ENCODE measurements around the gene FRMD8.

FRMD8 gene

DNA sequence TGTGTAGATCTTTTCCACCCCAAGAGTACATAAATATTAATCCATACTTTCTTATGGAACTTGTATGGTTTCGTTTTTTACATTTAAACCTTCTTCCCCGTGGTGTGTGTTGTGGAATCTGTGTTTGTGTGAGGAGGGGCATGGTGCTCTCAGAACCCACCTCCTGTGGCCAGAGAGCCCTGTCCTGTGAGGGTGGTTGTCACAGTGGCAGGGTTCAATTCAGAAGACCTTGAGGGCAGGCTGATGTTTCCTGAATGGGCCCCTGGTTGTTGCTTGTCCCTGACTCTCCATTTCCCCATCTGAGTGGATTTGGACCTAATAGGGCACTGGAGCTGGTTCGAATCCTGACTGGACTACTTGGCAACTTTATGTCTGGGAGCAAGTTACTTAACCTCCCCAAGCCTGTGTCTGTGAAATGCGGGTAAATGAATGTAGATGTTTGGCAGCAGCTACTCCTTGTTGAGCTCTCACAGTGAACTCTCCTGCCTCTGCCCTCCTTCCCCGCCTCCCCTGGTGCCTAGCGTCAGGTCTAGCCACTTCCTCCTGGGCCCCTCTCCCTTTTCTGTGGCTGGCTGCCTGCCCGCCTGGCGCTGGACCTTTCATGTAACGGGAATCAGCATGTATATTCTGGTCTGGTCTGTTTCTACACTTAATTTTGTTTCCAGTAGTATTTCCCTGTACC lies 43.4 kb downstream of the FRMD8 start:
- peaks cover 17 to 33% of the 10 kb centered on the region in 2 donors for H3K36me3 ChIP-seq (ENCODE audit: control insufficient read depth in 1 of 2, insufficient read depth in 2 of 2, low read length in 2 of 2)
- H3K4me3 ChIP-seq (ENCODE audit: low read depth in 1 of 2, low read length in 2 of 2) = peak overlapping the region; percentile 33 to 46
- no peaks in the 10 kb centered on the region for H3K9me3 ChIP-seq (ENCODE audit: control insufficient read depth in 1 of 2, low read length in 2 of 2)
- H3K27me3 ChIP-seq (ENCODE audit: control insufficient read depth in 1 of 2, insufficient read depth in 2 of 2, low read length in 2 of 2) = no peaks in the 10 kb centered on the region
- peak overlapping the region; percentile 76 for H3K27ac ChIP-seq (ENCODE audit: low read depth, low read length)
- H3K9ac ChIP-seq (ENCODE audit: low read depth in 1 of 2, low read length in 2 of 2) = peak overlapping the region; percentile 49 to 57
- H3K4me1 ChIP-seq (ENCODE audit: control insufficient read depth in 1 of 2, insufficient read depth in 2 of 2, low read length in 2 of 2) = peaks cover 50 to 53% of the 10 kb centered on the region in 2 donors

DNA sequence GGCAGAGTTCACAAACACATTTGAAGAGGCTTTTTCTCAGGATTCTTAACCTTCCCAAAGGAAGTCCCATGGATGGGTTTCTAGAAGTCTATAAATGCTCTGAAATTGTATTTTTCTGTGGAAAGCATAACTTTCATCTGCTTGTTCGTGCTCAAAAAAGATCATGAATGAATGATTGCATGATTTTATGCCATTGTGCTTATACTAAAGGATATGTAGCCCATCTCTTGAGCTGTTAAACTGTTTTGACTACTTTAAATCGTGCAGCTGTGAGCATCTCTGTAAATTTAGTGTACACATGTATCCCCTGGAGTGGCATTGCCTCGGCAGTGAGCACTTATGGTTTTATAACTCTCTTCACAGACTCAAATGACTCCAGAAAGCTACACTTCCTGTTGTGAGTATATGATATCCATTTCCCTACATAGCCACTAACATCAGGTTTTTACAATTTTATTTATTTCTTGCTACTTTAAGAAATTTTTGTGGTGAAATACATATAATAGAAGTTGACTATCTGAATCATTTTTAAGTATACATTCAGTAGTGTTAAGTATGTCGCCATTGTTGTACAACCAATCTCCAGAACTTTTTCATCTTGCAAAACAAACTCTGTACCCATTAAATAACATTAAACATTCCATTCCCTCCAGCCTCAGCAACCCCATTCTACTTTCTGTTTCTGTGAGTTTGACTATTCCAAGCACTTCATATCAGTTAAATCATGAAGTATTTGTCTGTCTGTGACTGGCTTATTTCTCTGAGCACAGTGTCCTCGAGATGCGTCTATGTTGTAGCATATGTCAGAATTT lies 44.2 kb downstream of the FRMD8 start:
- H3K27me3 ChIP-seq (ENCODE audit: control insufficient read depth in 1 of 2, insufficient read depth in 2 of 2, low read length in 2 of 2) = no peaks in the 10 kb centered on the region
- peaks cover 50 to 59% of the 10 kb centered on the region in 2 donors for H3K4me1 ChIP-seq (ENCODE audit: control insufficient read depth in 1 of 2, insufficient read depth in 2 of 2, low read length in 2 of 2)
- peak overlapping the region; percentile 76 for H3K27ac ChIP-seq (ENCODE audit: low read depth, low read length)
- peak overlapping the region; percentile 33 to 46 for H3K4me3 ChIP-seq (ENCODE audit: low read depth in 1 of 2, low read length in 2 of 2)
- H3K36me3 ChIP-seq (ENCODE audit: control insufficient read depth in 1 of 2, insufficient read depth in 2 of 2, low read length in 2 of 2) = peaks cover 24 to 33% of the 10 kb centered on the region in 2 donors
- peak overlapping the region; percentile 49 to 57 for H3K9ac ChIP-seq (ENCODE audit: low read depth in 1 of 2, low read length in 2 of 2)
- no peaks in the 10 kb centered on the region for H3K9me3 ChIP-seq (ENCODE audit: control insufficient read depth in 1 of 2, low read length in 2 of 2)

DNA sequence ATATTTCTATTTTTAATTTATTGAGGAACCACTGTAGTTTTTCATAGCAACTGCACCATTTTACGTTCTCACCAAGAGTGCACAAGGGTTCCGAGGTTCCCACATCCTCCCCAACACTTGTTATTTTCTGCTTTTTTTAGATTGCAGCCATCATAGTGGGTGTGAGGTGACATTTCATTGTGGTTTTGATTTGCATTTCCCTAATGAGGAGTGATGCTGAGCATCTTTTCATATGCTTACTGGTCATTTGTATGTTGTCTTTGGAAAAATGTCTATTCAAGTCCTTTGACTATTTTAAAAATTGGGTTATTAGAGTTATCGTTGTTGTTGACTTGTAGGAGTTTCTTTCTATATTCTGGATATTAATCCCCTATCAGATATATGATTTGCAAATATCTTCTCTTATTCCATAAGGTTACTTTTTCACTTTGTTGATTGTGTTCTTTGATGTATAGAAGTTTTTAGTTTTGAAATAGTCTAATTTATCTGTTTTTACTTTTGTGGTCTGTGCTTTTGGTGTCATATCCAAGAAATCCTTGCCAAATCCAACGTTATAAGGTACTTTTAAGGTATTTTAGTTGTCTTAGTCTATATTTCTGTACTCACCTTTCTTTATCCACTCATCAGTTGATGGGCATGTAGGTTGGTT lies 45.1 kb downstream of the FRMD8 start:
- Histone ChIP-seq H3K27me3 (ENCODE audit: control insufficient read depth in 1 of 2, insufficient read depth in 2 of 2, low read length in 2 of 2) (no peaks in the 10 kb centered on the region), H3K27ac (ENCODE audit: low read depth, low read length) (peak overlapping the region; percentile 10), H3K9ac (ENCODE audit: low read depth in 1 of 2, low read length in 2 of 2) (no peak overlapping the region), H3K4me1 (ENCODE audit: control insufficient read depth in 1 of 2, insufficient read depth in 2 of 2, low read length in 2 of 2) (peaks cover 53 to 56% of the 10 kb centered on the region in 2 donors), H3K4me3 (ENCODE audit: low read depth in 1 of 2, low read length in 2 of 2) (no peak overlapping the region), H3K36me3 (ENCODE audit: control insufficient read depth in 1 of 2, insufficient read depth in 2 of 2, low read length in 2 of 2) (peaks cover 34 to 35% of the 10 kb centered on the region in 2 donors), H3K9me3 (ENCODE audit: control insufficient read depth in 1 of 2, low read length in 2 of 2) (no peaks in the 10 kb centered on the region)

DNA sequence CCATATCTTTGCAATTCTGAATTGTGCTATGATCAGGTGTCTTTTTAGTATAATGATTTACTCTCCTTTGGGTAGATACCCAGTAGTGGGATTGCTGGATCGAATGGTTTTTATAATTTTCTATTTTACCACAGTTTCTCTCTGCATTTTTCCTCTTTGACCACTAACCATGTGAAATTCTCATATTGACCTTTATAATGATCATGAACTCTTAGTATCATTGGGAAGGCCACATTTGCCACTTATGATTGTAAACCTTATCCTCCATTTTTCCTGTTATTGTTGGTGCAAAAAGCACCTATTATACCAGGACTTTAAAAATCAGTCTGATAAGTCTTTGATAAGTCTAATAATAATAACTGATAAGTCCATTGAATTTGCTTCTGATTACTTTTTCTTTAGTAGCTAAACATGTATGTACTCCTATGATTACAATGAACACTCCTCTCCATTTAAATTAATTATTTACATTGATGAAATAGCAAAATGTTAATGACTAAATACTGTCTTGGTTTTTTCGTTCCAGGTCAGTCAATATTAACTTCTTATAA lies 45.7 kb downstream of the FRMD8 start:
- no peaks in the 10 kb centered on the region for H3K27me3 ChIP-seq (ENCODE audit: control insufficient read depth in 1 of 2, insufficient read depth in 2 of 2, low read length in 2 of 2)
- H3K36me3 ChIP-seq (ENCODE audit: control insufficient read depth in 1 of 2, insufficient read depth in 2 of 2, low read length in 2 of 2) = peaks cover 30 to 32% of the 10 kb centered on the region in 2 donors
- H3K4me3 ChIP-seq (ENCODE audit: low read depth in 1 of 2, low read length in 2 of 2) = no peak overlapping the region
- no peak overlapping the region for H3K9ac ChIP-seq (ENCODE audit: low read depth in 1 of 2, low read length in 2 of 2)
- peak overlapping the region; percentile 10 for H3K27ac ChIP-seq (ENCODE audit: low read depth, low read length)
- no peaks in the 10 kb centered on the region for H3K9me3 ChIP-seq (ENCODE audit: control insufficient read depth in 1 of 2, low read length in 2 of 2)
- peaks cover 47 to 50% of the 10 kb centered on the region in 2 donors for H3K4me1 ChIP-seq (ENCODE audit: control insufficient read depth in 1 of 2, insufficient read depth in 2 of 2, low read length in 2 of 2)

DNA sequence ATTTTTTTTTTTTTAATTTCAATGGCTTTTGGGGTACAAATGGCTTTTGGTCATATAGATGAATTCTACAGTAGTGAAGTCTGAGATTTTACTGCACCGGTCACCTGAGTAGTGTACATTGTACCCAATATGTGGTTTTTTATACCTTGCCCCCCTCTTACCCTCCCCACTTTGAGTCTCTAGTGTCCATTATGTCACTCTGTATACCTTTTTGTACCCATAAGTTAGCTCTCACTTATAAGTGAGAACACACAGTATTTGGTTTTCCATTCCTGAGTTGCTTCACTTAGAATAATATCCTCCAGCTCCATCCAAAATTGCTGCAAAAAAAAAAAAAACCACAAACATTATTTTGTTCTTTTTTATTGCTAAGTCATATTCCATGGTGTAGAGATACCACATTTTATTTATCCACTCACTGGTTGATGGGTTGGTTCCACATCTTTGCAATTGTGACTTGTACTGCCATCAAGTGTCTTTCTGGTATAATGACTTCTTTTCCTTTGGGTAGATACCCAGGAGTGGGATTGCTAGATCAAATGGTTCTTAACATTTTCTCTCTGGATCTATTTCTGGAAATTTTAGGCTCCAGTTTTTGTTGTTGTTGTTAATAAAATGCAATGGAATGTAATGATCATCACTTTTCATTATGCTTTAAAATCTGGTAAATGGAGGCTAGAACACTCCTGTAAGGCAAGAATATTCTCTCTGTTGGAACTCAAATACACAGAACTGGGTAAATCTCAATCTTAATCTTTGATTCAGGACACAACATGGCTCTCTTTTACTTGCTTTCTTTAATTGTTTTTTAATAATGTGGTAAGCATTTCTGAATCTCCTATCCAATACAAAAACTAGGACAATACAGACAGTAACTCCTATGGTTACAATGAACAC lies 46.5 kb downstream of the FRMD8 start:
- no peak overlapping the region for H3K4me3 ChIP-seq (ENCODE audit: low read depth in 1 of 2, low read length in 2 of 2)

DNA sequence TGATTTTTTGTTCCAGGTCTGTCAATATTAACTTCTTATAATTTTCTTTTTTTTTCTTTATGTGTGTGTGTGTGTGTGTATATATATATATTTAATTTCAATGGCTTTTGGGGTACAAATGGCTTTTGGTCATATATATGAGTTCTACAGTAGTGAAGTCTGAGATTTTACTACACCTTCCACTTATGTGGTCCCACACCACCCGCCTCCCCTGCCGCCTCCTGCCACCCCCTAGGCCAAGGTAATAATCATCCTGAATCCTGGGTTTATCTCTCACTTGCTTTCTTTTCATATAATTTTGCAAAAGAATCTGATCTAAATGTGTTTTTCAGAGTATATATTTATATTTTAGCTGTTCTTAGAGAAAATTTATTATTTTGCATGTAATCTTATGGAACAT lies 47.2 kb downstream of the FRMD8 start:
- no peaks in the 10 kb centered on the region for H3K9me3 ChIP-seq (ENCODE audit: control insufficient read depth in 1 of 2, low read length in 2 of 2)
- no peak overlapping the region for H3K4me3 ChIP-seq (ENCODE audit: low read depth in 1 of 2, low read length in 2 of 2)
- H3K9ac ChIP-seq (ENCODE audit: low read depth in 1 of 2, low read length in 2 of 2) = no peak overlapping the region
- no peaks in the 10 kb centered on the region for H3K27me3 ChIP-seq (ENCODE audit: control insufficient read depth in 1 of 2, insufficient read depth in 2 of 2, low read length in 2 of 2)
- peaks cover 39 to 40% of the 10 kb centered on the region in 2 donors for H3K36me3 ChIP-seq (ENCODE audit: control insufficient read depth in 1 of 2, insufficient read depth in 2 of 2, low read length in 2 of 2)
- no peak overlapping the region for H3K27ac ChIP-seq (ENCODE audit: low read depth, low read length)
- peaks cover 34 to 37% of the 10 kb centered on the region in 2 donors for H3K4me1 ChIP-seq (ENCODE audit: control insufficient read depth in 1 of 2, insufficient read depth in 2 of 2, low read length in 2 of 2)

More for the DNA sequence above, 46.5 kb downstream of the FRMD8 start:
- H3K4me1 ChIP-seq (ENCODE audit: control insufficient read depth in 1 of 2, insufficient read depth in 2 of 2, low read length in 2 of 2) = peaks cover 39 to 43% of the 10 kb centered on the region in 2 donors
- H3K27me3 ChIP-seq (ENCODE audit: control insufficient read depth in 1 of 2, insufficient read depth in 2 of 2, low read length in 2 of 2) = no peaks in the 10 kb centered on the region
- no peaks in the 10 kb centered on the region for H3K9me3 ChIP-seq (ENCODE audit: control insufficient read depth in 1 of 2, low read length in 2 of 2)
- H3K36me3 ChIP-seq (ENCODE audit: control insufficient read depth in 1 of 2, insufficient read depth in 2 of 2, low read length in 2 of 2) = peaks cover 35 to 37% of the 10 kb centered on the region in 2 donors
- H3K9ac ChIP-seq (ENCODE audit: low read depth in 1 of 2, low read length in 2 of 2) = no peak overlapping the region
- H3K27ac ChIP-seq (ENCODE audit: low read depth, low read length) = no peak overlapping the region

DNA sequence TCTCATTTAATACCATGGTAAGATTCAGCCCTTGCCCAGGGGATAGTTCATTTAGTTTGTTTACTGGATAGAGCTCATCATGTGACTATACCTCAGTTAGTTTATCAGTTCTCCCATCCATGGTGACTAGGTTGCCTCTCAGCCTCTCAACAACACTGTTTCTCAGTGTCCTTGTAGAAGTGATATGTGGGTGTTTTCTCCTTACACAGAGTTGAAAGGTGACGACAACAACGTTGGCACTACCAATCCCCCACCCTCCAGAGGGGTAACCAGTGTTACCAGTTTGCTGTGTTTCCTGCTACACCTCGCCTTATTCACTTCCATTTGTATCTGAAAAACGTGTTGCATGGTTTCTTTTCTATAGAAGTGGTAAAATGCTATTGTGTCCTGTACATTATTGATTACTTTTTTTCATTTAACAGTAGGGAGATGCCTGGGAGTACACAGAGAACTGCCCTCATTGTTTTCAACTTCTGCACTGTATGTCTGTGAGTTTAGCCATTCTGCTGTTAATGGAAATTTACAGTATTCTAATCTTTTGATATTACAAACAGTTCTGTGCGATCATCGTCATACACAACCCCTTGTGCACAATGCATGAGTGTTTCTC lies 47.7 kb downstream of the FRMD8 start:
- Histone ChIP-seq H3K4me3 (ENCODE audit: low read depth in 1 of 2, low read length in 2 of 2) (no peak overlapping the region), H3K9me3 (ENCODE audit: control insufficient read depth in 1 of 2, low read length in 2 of 2) (no peaks in the 10 kb centered on the region), H3K4me1 (ENCODE audit: control insufficient read depth in 1 of 2, insufficient read depth in 2 of 2, low read length in 2 of 2) (peaks cover 33 to 36% of the 10 kb centered on the region in 2 donors), H3K27ac (ENCODE audit: low read depth, low read length) (no peak overlapping the region), H3K36me3 (ENCODE audit: control insufficient read depth in 1 of 2, insufficient read depth in 2 of 2, low read length in 2 of 2) (peaks cover 39 to 43% of the 10 kb centered on the region in 2 donors), H3K27me3 (ENCODE audit: control insufficient read depth in 1 of 2, insufficient read depth in 2 of 2, low read length in 2 of 2) (no peaks in the 10 kb centered on the region), H3K9ac (ENCODE audit: low read depth in 1 of 2, low read length in 2 of 2) (no peak overlapping the region)

DNA sequence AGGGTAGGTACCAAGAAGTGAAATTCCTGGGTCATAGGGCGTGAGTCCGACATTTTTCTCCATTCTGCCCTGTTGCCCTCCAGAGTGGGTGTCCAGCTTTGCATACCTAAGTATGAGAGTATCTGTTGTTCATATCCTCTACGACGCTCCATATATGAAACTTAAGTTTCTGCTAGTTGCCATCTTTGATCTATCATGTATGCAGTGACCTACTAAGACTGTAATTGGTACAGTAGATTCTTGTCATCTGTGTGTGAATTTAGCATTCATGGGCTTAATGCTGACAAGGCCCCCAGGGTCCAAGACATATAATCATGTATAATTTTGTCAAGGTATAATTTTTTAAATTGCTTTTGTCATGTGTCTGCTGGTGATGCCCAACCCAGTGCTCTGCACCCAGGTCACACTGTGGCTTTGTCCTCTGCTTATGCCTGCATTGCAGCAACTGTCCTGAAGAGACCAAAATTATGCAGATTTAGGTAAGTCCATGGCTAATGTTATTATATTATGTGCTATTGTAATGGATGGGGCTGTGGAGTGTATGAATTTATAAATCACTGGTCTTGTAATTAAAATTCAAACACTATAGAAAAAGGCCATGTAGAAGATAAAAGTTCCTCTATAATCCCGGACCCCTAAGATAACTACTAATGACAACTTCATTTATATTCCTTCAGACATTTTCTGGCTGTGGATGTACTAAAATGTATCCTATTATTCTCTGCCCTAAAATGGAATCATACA lies 48.4 kb downstream of the FRMD8 start:
- H3K27ac ChIP-seq (ENCODE audit: low read depth, low read length) = no peak overlapping the region
- peaks cover 39 to 43% of the 10 kb centered on the region in 2 donors for H3K36me3 ChIP-seq (ENCODE audit: control insufficient read depth in 1 of 2, insufficient read depth in 2 of 2, low read length in 2 of 2)
- H3K4me1 ChIP-seq (ENCODE audit: control insufficient read depth in 1 of 2, insufficient read depth in 2 of 2, low read length in 2 of 2) = peaks cover 27 to 30% of the 10 kb centered on the region in 2 donors
- no peak overlapping the region for H3K9ac ChIP-seq (ENCODE audit: low read depth in 1 of 2, low read length in 2 of 2)
- no peaks in the 10 kb centered on the region for H3K9me3 ChIP-seq (ENCODE audit: control insufficient read depth in 1 of 2, low read length in 2 of 2)
- no peak overlapping the region for H3K4me3 ChIP-seq (ENCODE audit: low read depth in 1 of 2, low read length in 2 of 2)
- H3K27me3 ChIP-seq (ENCODE audit: control insufficient read depth in 1 of 2, insufficient read depth in 2 of 2, low read length in 2 of 2) = no peaks in the 10 kb centered on the region
